MM.1S (cell line): Measurements from ENCODE around the gene NEK11.

Experiments used
- DNase-seq: peaks from one replicate; pipeline ENCODE4 v3.0.0-alpha.2; 2015
- H2AFZ ChIP-seq: fragments of 300-600 bp; sonication (generic); 2 replicates; pipeline ENCODE4 v1.6.0; 2016; ENCODE audit warnings: antibody characterized with exemption, low read length
- H3F3A ChIP-seq: fragments of 300-600 bp; sonication (generic); 2 replicates; pipeline ENCODE4 v1.6.1; 2016; ENCODE audit warnings: mild to moderate bottlenecking, antibody characterized with exemption, low read length, moderate library complexity, mixed read lengths; ENCODE audit not compliant: insufficient read depth
- H3K27ac ChIP-seq: fragments of 300-600 bp; sonication (generic); 2 replicates; pipeline ENCODE4 v1.5.1; 2016; ENCODE audit warnings: mild to moderate bottlenecking, low read length
- H3K27me3 ChIP-seq: fragments of 300-600 bp; sonication (generic); replicated peaks from 2 replicates; pipeline ENCODE4 v1.6.0; 2016; ENCODE audit warnings: low read length; ENCODE audit not compliant: insufficient read depth
- H3K36me3 ChIP-seq: fragments of 300-600 bp; sonication (generic); replicated peaks from 2 replicates; pipeline ENCODE4 v1.6.1; 2016; ENCODE audit warnings: mild to moderate bottlenecking, low read length, mixed read lengths; ENCODE audit not compliant: insufficient read depth
- H3K4me1 ChIP-seq: fragments of 300-600 bp; sonication (generic); 2 replicates; pipeline ENCODE4 v1.6.1; 2016; ENCODE audit warnings: low read length, mixed read lengths
- H3K4me2 ChIP-seq: fragments of 300-600 bp; sonication (generic); 2 replicates; pipeline ENCODE4 v1.6.0; 2016; ENCODE audit warnings: low read depth, low read length
- H3K4me3 ChIP-seq: fragments of 300-600 bp; sonication (generic); 2 replicates; pipeline ENCODE4 v1.5.1; 2016; ENCODE audit warnings: low read length, mixed read lengths
- H3K79me2 ChIP-seq: fragments of 300-600 bp; sonication (generic); 2 replicates; pipeline ENCODE4 v1.6.1; 2016; ENCODE audit warnings: mixed run types, low read length, mixed read lengths
- H3K9ac ChIP-seq: fragments of 300-600 bp; sonication (generic); 2 replicates; pipeline ENCODE4 v1.6.1; 2016; ENCODE audit warnings: low read length, mixed read lengths
- H3K9me2 ChIP-seq: fragments of 300-600 bp; sonication (generic); replicated peaks from 2 replicates; pipeline ENCODE4 v1.6.1; 2016; ENCODE audit warnings: mild to moderate bottlenecking, low read length, mixed read lengths; ENCODE audit not compliant: insufficient read depth
- H3K9me3 ChIP-seq: fragments of 300-600 bp; sonication (generic); replicated peaks from 2 replicates; pipeline ENCODE4 v1.6.1; 2016; ENCODE audit warnings: mild to moderate bottlenecking, low read length, mixed read lengths; ENCODE audit not compliant: insufficient read depth
- H4K20me1 ChIP-seq: fragments of 300-600 bp; sonication (generic); 2 replicates; pipeline ENCODE4 v1.6.1; 2016; ENCODE audit warnings: mild to moderate bottlenecking, low read length, moderate library complexity, mixed read lengths; ENCODE audit not compliant: insufficient read depth
- CTCF ChIP-seq: fragments of 300-600 bp; sonication (generic); IDR thresholded peaks from 2 replicates; pipeline ENCODE4 v1.5.1; 2016; ENCODE audit warnings: antibody characterized with exemption, low read length, mixed read lengths
- EZH2 ChIP-seq: fragments of 300-600 bp; sonication (generic); optimal IDR thresholded peaks from 2 replicates; pipeline ENCODE3; 2017; ENCODE audit warnings: low read depth, mild to moderate bottlenecking, antibody characterized with exemption, low read length, mixed read lengths
- EZH2phosphoT487 ChIP-seq: fragments of 300-600 bp; sonication (generic); IDR thresholded peaks from 2 replicates; pipeline ENCODE4 v1.6.1; 2018; ENCODE audit warnings: antibody characterized with exemption, low read length

Gene NEK11

GRCh38 chr3:131236421-131236820 is 209.7 kb downstream of the NEK11 start:
- Histone ChIP-seq H3K27ac (no peak overlapping the region), H2AFZ (no peak overlapping the region), H3K36me3 (no peaks in the 10 kb centered on the region), H3K9me3 (no peaks in the 10 kb centered on the region), H3K79me2 (no peaks in the 10 kb centered on the region), H3K4me3 (no peak overlapping the region), H4K20me1 (no peaks in the 10 kb centered on the region), H3K9me2 (no peaks in the 10 kb centered on the region), H3K4me2 (no peak overlapping the region), H3K9ac (no peak overlapping the region), H3K4me1 (no peaks in the 10 kb centered on the region), H3F3A (no peaks in the 10 kb centered on the region), H3K27me3 (no peaks in the 10 kb centered on the region)
- DNase-seq: no peak
- no peak for TF ChIP-seq CTCF
- TF ChIP-seq EZH2phosphoT487: no peak
- TF ChIP-seq EZH2: no peak

- Histone ChIP-seq H3K4me1 (no peaks in the 10 kb centered on the region), H3K4me3 (no peak overlapping the region)
- TF ChIP-seq EZH2 (no peak), CTCF (no peak), EZH2phosphoT487 (no peak)
Observed at GRCh38 chr3:131238496-131238895, 211.8 kb downstream of the NEK11 start.

GRCh38 chr3:131239267-131239666 is 212.6 kb downstream of the NEK11 start:
- no peak overlapping the region for H3K9ac ChIP-seq
- H4K20me1 ChIP-seq: no peaks in the 10 kb centered on the region
- no peaks in the 10 kb centered on the region for H3K36me3 ChIP-seq
- H2AFZ ChIP-seq: no peak overlapping the region
- no peaks in the 10 kb centered on the region for H3K4me1 ChIP-seq
- no peak overlapping the region for H3K4me2 ChIP-seq
- no peaks in the 10 kb centered on the region for H3K9me2 ChIP-seq
- no peak for TF ChIP-seq EZH2phosphoT487
- H3K4me3 ChIP-seq: no peak overlapping the region
- H3K27me3 ChIP-seq: no peaks in the 10 kb centered on the region
- no peak overlapping the region for H3K27ac ChIP-seq
- H3F3A ChIP-seq: no peaks in the 10 kb centered on the region
- DNase-seq: no peak
- no peaks in the 10 kb centered on the region for H3K9me3 ChIP-seq
- no peaks in the 10 kb centered on the region for H3K79me2 ChIP-seq

More at GRCh38 chr3:131238496-131238895, 211.8 kb downstream of the NEK11 start:
- H3F3A ChIP-seq: no peaks in the 10 kb centered on the region
- no peaks in the 10 kb centered on the region for H3K9me3 ChIP-seq
- H3K27ac ChIP-seq: no peak overlapping the region
- no peak for DNase-seq
- no peaks in the 10 kb centered on the region for H4K20me1 ChIP-seq
- H3K9ac ChIP-seq: no peak overlapping the region
- H3K9me2 ChIP-seq: no peaks in the 10 kb centered on the region
- H3K36me3 ChIP-seq: no peaks in the 10 kb centered on the region
- no peak overlapping the region for H2AFZ ChIP-seq
- H3K79me2 ChIP-seq: no peaks in the 10 kb centered on the region
- H3K27me3 ChIP-seq: no peaks in the 10 kb centered on the region
- no peak overlapping the region for H3K4me2 ChIP-seq

GRCh38 chr3:131242201-131242600 is 215.5 kb downstream of the NEK11 start:
- Histone ChIP-seq H4K20me1 (no peaks in the 10 kb centered on the region), H3K4me2 (no peak overlapping the region), H3K4me1 (no peaks in the 10 kb centered on the region), H3K9ac (no peak overlapping the region), H3K9me3 (no peaks in the 10 kb centered on the region), H3K27me3 (no peaks in the 10 kb centered on the region), H3K4me3 (no peak overlapping the region), H3K36me3 (no peaks in the 10 kb centered on the region), H3K9me2 (no peaks in the 10 kb centered on the region), H3F3A (no peaks in the 10 kb centered on the region), H3K27ac (no peak overlapping the region), H2AFZ (no peak overlapping the region), H3K79me2 (no peaks in the 10 kb centered on the region)
- no peak for DNase-seq
- TF ChIP-seq EZH2 (no peak), CTCF (no peak), EZH2phosphoT487 (no peak)
